Effector memory CD8-positive, alpha-beta T cell (primary cell): ENCODE data around the gene SENP7.

ENCODE experiments used
- ATAC-seq: fragments of 150-1000 bp; cut with Tn5 transposase; replicated peaks from 2 replicates; pipeline ENCODE4 v1.10.0; 2021; ENCODE audit warnings: mild to moderate bottlenecking, moderate library complexity
- DNase-seq, 3 experiments: peaks; one replicate each; pipeline ENCODE4 v3.0.0; 2021
- H3K27ac Mint-ChIP-seq, 2 donors: one replicate each; pipeline ENCODE4 v1.8.0; 2022; ENCODE audit warnings: mild to moderate bottlenecking in 2 of 2, mixed read lengths in 2 of 2, moderate library complexity in 2 of 2
- H3K27me3 Mint-ChIP-seq, 2 donors: one replicate each; pipeline ENCODE4 v1.8.0; 2022; ENCODE audit warnings: mixed read lengths in 2 of 2
- H3K36me3 Mint-ChIP-seq: one replicate; pipeline ENCODE4 v1.8.0; 2022; ENCODE audit warnings: mild to moderate bottlenecking, moderate library complexity, mixed read lengths; ENCODE audit not compliant: insufficient read depth
- H3K4me1 Mint-ChIP-seq, 2 donors: one replicate each; pipeline ENCODE4 v1.8.0; 2022; ENCODE audit warnings: low read depth in 2 of 2, mixed read lengths in 2 of 2
- H3K4me3 Mint-ChIP-seq, 2 donors: one replicate each; pipeline ENCODE4 v1.8.0; 2022; ENCODE audit warnings: mild to moderate bottlenecking in 2 of 2, mixed read lengths in 2 of 2, moderate library complexity in 2 of 2
- H3K9me3 Mint-ChIP-seq, 2 donors: one replicate each; pipeline ENCODE4 v1.8.0; 2022; ENCODE audit warnings: mixed read lengths in 2 of 2

SENP7 gene

DNA sequence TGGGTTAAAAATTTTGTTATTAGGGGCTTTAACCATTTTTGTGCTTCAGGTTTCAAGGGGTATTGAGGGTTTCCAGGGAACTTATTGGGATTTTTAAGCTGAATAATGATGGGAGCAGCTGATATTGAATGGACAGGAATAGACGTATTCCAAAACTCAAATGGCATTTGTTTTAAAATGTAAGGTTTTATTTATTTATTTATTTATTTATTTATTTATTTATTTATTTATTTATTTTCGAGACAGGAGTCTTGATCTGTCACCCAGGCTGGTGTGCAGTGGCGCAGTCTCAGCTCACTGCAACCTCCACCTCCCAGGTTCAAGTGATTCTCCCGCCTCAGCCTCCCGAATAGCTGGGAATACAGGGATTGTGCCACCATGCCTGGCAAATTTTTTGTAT, 22.2 kb upstream of the SENP7 start:
- peaks cover 0 to 7% of the 10 kb centered on the region in 2 donors for H3K27me3 Mint-ChIP-seq
- H3K27ac Mint-ChIP-seq = no peak overlapping the region
- ATAC-seq = no peak
- DNase-seq = no peak
- peaks cover 2 to 13% of the 10 kb centered on the region in 2 donors for H3K4me1 Mint-ChIP-seq
- H3K36me3 Mint-ChIP-seq = no peaks in the 10 kb centered on the region
- no peaks in the 10 kb centered on the region for H3K9me3 Mint-ChIP-seq
- no peak overlapping the region for H3K4me3 Mint-ChIP-seq

DNA sequence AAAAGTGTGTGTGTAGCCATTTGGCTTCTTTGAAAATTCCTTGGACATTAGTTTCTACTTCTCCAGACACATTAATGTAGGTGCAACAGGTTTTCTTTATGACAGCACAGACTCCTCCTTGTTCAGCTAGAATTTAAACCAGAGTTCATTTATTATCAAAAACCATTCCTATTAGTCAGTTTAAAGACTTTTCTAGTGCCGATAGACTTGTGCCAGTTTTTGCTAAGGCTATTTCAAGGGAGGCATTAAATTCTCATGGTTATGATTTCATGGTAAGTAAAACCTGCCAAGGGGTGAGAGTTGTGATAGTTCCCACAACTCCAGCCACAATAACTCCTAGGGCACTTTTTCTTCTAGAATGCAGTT, 20.6 kb upstream of the SENP7 start:
- ATAC-seq = no peak
- Mint-ChIP-seq H3K9me3 (no peaks in the 10 kb centered on the region), H3K27me3 (no peaks in the 10 kb centered on the region), H3K27ac (no peak overlapping the region), H3K36me3 (no peaks in the 10 kb centered on the region), H3K4me1 (peaks cover 2 to 13% of the 10 kb centered on the region in 2 donors), H3K4me3 (no peak overlapping the region)
- no peak for DNase-seq

DNA sequence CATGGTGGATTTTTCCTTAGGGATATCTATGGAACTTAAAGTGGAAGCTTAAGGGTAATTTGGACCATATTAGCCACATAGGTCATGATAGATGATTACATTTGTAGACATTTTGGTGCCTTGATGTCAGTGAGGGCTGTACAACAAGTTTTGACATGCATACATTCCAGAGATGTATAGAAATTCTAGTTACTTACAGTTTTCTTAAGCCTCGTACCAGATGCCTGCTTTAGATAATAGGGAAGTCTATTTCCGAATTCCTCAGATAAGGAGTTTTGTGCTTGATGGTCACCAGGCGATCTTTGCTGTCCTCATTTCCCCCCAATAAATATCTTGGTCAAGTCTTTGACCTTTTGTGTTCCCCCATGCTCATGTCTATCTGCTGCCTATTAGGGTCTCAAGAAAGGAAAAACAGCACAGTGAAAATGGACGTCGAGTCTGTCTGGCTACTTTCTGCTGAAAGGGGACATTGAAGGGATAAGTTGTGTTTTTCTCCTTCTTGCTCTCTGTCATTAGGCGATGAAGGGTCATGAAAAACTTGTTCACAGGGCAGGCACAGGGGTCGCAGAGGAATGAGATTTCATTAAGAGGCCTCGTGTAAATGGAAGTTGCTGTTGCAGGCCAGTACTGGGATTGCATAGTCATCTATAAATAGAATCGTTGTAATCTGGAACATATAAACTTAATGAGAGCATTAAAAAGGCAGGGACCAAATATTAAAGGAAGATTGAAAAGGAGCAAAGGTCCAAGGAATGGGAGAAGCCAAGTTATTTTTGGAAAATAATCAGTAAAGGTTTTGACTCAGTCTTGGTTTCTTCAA, 20.0 kb upstream of the SENP7 start:
- H3K27ac Mint-ChIP-seq = no peak overlapping the region
- DNase-seq = no peak
- H3K27me3 Mint-ChIP-seq = no peaks in the 10 kb centered on the region
- H3K4me3 Mint-ChIP-seq = no peak overlapping the region
- H3K4me1 Mint-ChIP-seq = peaks cover 2 to 13% of the 10 kb centered on the region in 2 donors
- no peaks in the 10 kb centered on the region for H3K9me3 Mint-ChIP-seq
- H3K36me3 Mint-ChIP-seq = no peaks in the 10 kb centered on the region
- no peak for ATAC-seq

DNA sequence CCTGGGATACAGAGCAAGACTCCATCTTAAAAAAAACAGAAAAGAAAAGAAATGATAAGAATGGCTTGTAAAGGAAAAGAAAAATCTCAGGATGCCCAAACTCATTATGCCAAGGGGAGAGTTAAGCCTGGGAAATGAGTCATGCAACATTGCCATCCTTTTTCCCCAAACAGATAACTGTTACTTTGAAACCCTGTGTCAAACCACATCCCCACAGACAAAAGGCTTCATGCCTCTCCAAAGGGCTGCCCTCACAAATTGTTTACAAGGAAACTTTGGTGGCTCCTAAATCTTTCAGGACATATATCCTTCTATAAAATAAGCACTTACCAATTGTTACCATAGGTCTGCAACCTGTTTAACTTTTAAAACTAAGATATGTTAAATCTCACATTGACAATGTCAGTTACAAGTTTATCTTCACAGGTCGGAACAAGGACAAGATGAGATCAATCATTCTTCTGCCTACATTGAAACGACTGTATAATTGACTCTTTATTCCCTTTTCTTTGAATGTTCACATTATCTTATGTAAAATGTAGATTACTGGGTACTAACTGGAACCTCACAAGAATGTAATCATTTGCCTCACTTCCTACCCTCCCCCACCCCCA, 18.6 kb upstream of the SENP7 start:
- H3K36me3 Mint-ChIP-seq = no peaks in the 10 kb centered on the region
- ATAC-seq = peak; percentile 36
- H3K4me1 Mint-ChIP-seq = peaks cover 2 to 13% of the 10 kb centered on the region in 2 donors
- no peak for DNase-seq
- H3K4me3 Mint-ChIP-seq = no peak overlapping the region
- peak overlapping the region in 1 of 2 donors; percentile 52 for H3K27ac Mint-ChIP-seq
- H3K27me3 Mint-ChIP-seq = no peaks in the 10 kb centered on the region
- H3K9me3 Mint-ChIP-seq = no peaks in the 10 kb centered on the region

DNA sequence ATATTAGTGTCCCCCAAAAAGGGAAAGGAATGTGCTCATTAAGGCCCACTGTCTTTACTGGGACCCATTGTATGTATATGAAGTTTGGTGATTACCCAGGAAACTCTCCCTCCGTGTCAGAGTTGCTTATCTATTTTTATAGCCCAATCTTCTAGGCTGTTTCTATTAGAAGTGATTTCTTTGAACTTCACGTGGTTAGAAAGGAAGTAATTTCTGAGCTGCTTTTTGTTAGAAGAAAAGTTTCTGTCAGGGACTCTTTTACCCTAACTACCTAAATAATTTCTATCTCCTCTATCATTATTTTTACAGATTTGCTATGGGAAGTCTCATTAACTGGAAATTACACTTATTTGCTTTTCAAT, 17.7 kb upstream of the SENP7 start:
- peak overlapping the region; percentile 52 to 57 for H3K27ac Mint-ChIP-seq
- peak overlapping the region in 1 of 2 donors; percentile 1 for H3K4me3 Mint-ChIP-seq
- no peaks in the 10 kb centered on the region for H3K27me3 Mint-ChIP-seq
- H3K9me3 Mint-ChIP-seq = no peaks in the 10 kb centered on the region
- no peaks in the 10 kb centered on the region for H3K36me3 Mint-ChIP-seq
- peaks cover 2 to 13% of the 10 kb centered on the region in 2 donors for H3K4me1 Mint-ChIP-seq
- ATAC-seq = no peak
- no peak for DNase-seq

DNA sequence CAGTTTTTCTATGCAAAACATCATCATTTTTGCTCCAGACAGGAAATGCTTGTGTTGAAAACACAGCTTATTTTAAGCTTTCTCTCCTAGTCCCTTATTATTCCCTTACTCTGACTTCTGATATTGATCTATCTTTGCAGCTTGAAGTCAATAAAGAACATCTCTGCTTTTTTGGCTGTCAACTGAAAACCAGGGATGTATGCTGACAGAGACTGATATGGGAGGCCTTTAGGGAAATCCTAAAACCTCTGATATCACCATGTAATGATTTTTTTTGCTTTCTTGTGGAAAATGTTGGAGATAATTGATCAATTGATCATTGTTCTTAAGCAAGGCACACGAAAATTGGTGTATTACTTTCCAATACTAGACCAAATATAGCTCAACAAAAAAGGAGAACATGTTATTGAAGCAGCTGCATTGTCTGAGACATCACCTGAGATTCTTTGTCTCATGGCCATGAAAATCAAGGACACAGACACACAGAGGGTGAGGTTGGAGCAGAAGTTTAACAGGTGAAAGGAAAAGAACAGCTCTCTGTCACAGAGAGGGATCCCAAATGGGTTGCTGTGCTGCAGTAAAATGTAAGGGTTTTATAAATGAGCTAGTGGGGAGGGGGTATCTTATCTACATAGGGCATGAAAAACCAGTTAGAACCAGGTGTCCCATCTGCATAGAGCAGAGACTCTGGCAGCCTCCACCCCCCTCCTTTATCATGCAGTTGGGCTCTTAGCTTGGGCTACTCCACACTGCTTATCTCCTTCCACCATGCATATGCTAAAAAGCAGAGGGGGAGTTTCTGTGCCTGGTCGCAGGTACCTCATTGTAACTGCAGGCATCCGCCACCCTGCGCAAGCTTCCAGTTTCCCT, 17.0 kb upstream of the SENP7 start:
- ATAC-seq (no peak), DNase-seq (no peak)
- Mint-ChIP-seq H3K4me3 (peak overlapping the region in 1 of 2 donors; percentile 1), H3K4me1 (peaks cover 2 to 13% of the 10 kb centered on the region in 2 donors), H3K27me3 (no peaks in the 10 kb centered on the region), H3K36me3 (no peaks in the 10 kb centered on the region), H3K27ac (peak overlapping the region in 1 of 2 donors; percentile 57), H3K9me3 (peaks cover 0 to 4% of the 10 kb centered on the region in 2 donors)

DNA sequence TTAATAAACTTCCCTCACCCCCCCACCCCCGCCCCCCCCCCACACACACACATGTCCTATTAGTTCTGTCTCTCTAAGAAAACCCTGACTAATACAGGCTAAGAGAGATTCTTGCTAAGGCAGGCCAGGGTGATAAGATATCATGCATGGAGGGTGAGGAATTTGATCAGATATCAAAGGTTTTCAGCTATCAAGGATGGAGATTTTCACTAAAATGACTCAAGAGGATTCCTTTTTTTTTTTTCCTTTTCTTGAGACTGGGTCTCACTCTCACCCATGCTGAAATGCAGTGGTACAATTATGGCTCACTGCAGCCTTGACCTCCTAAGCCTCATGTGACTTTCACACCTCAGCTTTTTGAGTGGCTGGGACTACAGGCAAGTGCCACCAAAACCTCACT, 14.9 kb upstream of the SENP7 start:
- Mint-ChIP-seq H3K27ac (no peak overlapping the region), H3K9me3 (peaks cover 0 to 9% of the 10 kb centered on the region in 2 donors), H3K27me3 (no peaks in the 10 kb centered on the region), H3K36me3 (no peaks in the 10 kb centered on the region), H3K4me1 (peaks cover 2 to 13% of the 10 kb centered on the region in 2 donors), H3K4me3 (no peak overlapping the region)
- ATAC-seq (no peak), DNase-seq (no peak)

DNA sequence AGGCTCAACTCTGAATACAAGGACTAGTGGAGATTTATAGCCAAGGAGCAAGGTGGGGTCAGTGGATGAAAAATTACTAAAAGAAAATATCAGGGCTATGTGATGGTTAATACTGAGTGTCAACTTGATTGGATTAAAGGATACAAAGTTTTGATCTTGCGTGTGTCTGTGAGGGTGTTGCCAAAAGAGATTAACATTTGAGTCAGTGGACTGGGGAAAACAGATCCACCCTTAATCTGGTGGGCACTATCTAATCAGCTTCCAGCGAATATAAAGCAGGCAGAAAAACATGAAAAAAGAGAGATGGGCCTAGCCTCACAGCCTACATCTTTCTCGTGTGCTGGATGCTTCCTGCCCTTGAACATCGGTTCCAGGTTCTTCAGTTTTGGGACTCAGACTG, 14.4 kb upstream of the SENP7 start:
- Mint-ChIP-seq H3K36me3 (no peaks in the 10 kb centered on the region), H3K27ac (no peak overlapping the region), H3K9me3 (peaks cover 0 to 9% of the 10 kb centered on the region in 2 donors), H3K27me3 (no peaks in the 10 kb centered on the region), H3K4me3 (no peak overlapping the region), H3K4me1 (peaks cover 2 to 13% of the 10 kb centered on the region in 2 donors)
- DNase-seq (no peak), ATAC-seq (no peak)

DNA sequence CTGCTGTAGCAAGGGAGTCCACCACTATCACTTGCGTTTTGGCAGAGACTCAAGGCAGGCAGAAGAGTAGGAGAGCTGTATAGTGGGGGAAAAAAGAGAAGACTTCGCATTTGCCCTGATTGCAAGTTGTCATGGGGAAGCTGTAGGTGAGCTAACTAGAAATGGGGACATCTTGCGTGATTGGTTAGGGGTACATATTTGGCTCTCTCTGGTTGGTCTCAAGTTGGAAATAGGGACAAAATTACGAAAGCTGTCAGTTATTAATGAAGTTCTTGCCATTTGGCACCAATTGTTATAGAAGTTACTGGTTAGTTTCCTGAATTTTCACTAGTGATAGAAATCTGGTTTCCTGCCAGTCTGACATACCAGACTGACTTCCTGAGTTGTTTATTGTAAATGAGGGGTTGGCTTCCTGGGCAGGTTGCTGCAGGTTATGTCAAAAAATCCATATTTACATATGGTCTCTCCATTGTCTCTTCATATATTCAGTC, 8.2 kb upstream of the SENP7 start:
- Mint-ChIP-seq H3K4me1 (peaks cover 21 to 22% of the 10 kb centered on the region in 2 donors), H3K4me3 (peak overlapping the region; percentile 16 to 44)

DNA sequence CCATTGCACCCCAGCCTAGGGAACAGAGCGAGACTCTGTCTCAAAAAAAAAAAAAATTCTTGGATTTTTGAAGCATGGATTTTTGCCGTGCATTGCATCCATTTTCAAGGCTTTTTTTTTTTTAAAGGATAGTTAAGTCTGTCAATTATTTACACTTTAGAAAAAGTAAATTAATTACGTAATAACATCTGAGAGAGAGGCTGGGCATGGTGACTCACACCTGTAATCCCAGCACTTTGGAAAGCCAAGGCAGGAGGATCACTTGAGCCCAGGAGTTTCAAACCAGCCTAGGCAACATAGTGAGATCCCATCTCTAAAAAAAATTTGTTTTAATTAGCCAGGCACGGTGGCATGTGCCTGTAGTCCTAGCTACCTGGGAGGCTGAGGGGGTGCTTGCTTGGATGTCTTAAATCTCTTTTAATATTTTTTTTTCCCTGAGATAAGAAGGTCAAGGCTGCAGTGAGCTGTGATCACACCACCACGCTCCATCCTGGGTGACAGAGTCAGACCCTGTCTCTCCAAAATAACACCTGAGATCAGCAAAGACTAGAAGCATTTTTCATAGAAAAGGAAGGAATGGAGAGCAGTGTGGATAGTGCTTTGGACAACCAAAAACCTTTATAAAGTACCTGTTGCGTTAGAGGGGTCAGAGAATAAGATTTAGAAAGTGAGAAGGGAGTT, 6.8 kb upstream of the SENP7 start:
- peaks cover 0 to 2% of the 10 kb centered on the region in 2 donors for H3K9me3 Mint-ChIP-seq
- H3K27ac Mint-ChIP-seq = peak overlapping the region; percentile 45 to 88
- H3K36me3 Mint-ChIP-seq = peaks cover 14% of the 10 kb centered on the region
- no peaks in the 10 kb centered on the region for H3K27me3 Mint-ChIP-seq
- peaks cover 21 to 22% of the 10 kb centered on the region in 2 donors for H3K4me1 Mint-ChIP-seq
- DNase-seq (no peak), ATAC-seq (no peak)
- H3K4me3 Mint-ChIP-seq = peak overlapping the region in 1 of 2 donors; percentile 61

More for the DNA sequence above, 8.2 kb upstream of the SENP7 start:
- ATAC-seq (peak; percentile 61), DNase-seq (peak; percentile 24 to 32 (median 27))
- Mint-ChIP-seq H3K27ac (peak overlapping the region; percentile 81 to 88), H3K36me3 (peaks cover 14% of the 10 kb centered on the region), H3K9me3 (peaks cover 0 to 9% of the 10 kb centered on the region in 2 donors), H3K27me3 (no peaks in the 10 kb centered on the region)

DNA sequence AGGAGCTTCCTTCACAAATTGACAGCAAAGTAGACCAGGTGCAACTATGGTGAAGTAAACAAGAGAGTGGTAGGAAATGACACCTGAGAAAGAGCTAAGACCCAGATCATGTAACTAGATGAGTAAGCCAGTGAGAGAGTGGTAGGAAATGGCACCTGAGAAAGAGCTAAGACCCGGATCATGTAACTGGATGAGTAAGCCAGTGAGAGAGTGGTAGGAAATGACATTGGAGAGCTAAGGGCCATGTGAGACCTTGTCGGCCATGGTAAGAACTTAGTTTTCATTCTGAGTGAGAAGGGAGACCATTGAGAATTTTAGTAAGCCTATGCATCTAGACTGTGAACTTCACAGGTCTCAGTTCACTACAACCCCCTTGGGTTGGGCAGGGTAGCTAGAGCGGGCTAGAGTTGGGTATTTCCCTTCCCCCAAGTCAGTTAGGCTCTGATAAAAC, 5.4 kb upstream of the SENP7 start:
- H3K36me3 Mint-ChIP-seq = peaks cover 17% of the 10 kb centered on the region
- peaks cover 21 to 22% of the 10 kb centered on the region in 2 donors for H3K4me1 Mint-ChIP-seq
- H3K9me3 Mint-ChIP-seq = no peaks in the 10 kb centered on the region
- H3K4me3 Mint-ChIP-seq = peak overlapping the region; percentile 39 to 61
- ATAC-seq (peak; percentile 83), DNase-seq (peak; percentile 29 to 39 (median 38))
- no peaks in the 10 kb centered on the region for H3K27me3 Mint-ChIP-seq
- H3K27ac Mint-ChIP-seq = peak overlapping the region; percentile 69 to 81

DNA sequence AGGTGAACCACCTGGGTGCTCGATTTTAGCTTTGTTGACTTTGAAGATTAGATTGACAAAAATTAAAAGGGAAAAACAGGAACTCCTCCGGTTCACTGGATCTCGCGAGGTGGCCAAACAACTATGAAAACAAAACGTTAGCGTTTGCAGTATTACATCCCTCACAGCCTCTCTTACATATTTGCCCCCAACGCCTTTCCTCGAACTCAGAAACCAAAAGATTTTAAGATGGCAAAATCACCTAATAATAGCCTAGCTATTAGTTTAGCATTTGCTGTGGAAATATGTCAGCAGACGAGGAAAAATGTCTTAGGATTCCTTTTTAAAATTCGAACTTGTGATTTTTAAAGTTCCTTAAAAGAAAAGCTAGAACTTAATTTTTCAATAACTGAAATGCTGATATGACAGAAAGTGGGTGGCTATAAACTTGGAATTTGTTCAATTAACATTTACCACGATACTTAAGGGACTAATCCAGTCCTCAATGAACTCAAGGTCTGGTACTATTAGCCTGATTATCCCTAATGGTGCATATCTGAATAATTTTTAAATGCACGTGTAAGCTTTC, 491 bp upstream of the SENP7 start:
- DNase-seq (no peak), ATAC-seq (no peak)
- no peaks in the 10 kb centered on the region for H3K9me3 Mint-ChIP-seq
- H3K27ac Mint-ChIP-seq = peak overlapping the region; percentile 98 to 99
- H3K4me3 Mint-ChIP-seq = peak overlapping the region; percentile 95 to 100
- H3K36me3 Mint-ChIP-seq = peaks cover 17% of the 10 kb centered on the region
- no peaks in the 10 kb centered on the region for H3K27me3 Mint-ChIP-seq
- H3K4me1 Mint-ChIP-seq = peaks cover 30 to 38% of the 10 kb centered on the region in 2 donors
